Natural killer cell treated with Interleukin-12 subunit alpha and Interleukin-12 subunit beta and Interleukin-15 and Interleukin-18, amount 100 ng/mL, for 72 hours (primary cell): ENCODE results near the gene ZNF850. TPM values are rescaled to one million over a fixed set of nuclear protein-coding genes. Genes with fewer than 3 reads are reported as not detected.
"Not testable (repeated sequence)": the region's sequence is repeated elsewhere in the genome, so short reads cannot be mapped to it uniquely, and the experiment has no call there.

ENCODE experiments used
- ATAC-seq, 2 donors: fragments of 150-1000 bp; cut with Tn5 transposase in 1 of 2; sonication (Bioruptor Pico), chemical (Tn5 transposase) in 1 of 2; 2 replicates each; pipeline ENCODE4 v1.10.0; 2021
- DNase-seq: peaks from one replicate; pipeline ENCODE4 v3.0.0; 2022; ENCODE audit warnings: low spot score
- H3K27ac Mint-ChIP-seq, 2 donors: 1 replicate in 1 of 2; 2 replicates in 1 of 2; pipeline ENCODE4 v1.8.0; 2022; ENCODE audit warnings: mixed read lengths in 2 of 2, mild to moderate bottlenecking in 1 of 2, moderate library complexity in 1 of 2
- H3K27me3 Mint-ChIP-seq, 2 donors: 1 replicate in 1 of 2; 2 replicates in 1 of 2; pipeline ENCODE4 v1.8.0; 2022; ENCODE audit warnings: mixed read lengths in 2 of 2
- H3K36me3 Mint-ChIP-seq: one replicate; pipeline ENCODE4 v1.8.0; 2022; ENCODE audit warnings: mixed read lengths
- H3K4me1 Mint-ChIP-seq, 2 donors: 1 replicate in 1 of 2; 2 replicates in 1 of 2; pipeline ENCODE4 v1.8.0; 2022; ENCODE audit warnings: low read depth in 2 of 2, mixed read lengths in 2 of 2, mild to moderate bottlenecking in 1 of 2
- H3K4me3 Mint-ChIP-seq: one replicate; pipeline ENCODE4 v1.8.0; 2022; ENCODE audit warnings: mixed read lengths
- H3K9me3 Mint-ChIP-seq: 2 replicates; pipeline ENCODE4 v1.8.0; 2022; ENCODE audit warnings: mixed read lengths
- total RNA-seq, 2 donors: library from RNA; stranded (reverse); gene quantifications; one replicate each; pipeline ENCODE4 v1.2.3, GENCODE V29; 2022

The ZNF850 gene
- total RNA-seq, 2 donors from 2014 or later, result 3.9 to 4.1 TPM

- Mint-ChIP-seq H3K27ac (no peak overlapping the region), H3K36me3 (peaks cover 56% of the 10 kb centered on the region), H3K9me3 (peaks cover 33% of the 10 kb centered on the region), H3K4me3 (no peak overlapping the region), H3K27me3 (no peaks in the 10 kb centered on the region), H3K4me1 (no peaks in the 10 kb centered on the region)
- no peak for DNase-seq
- no peak for ATAC-seq
Observed at GRCh38 chr19:36748431-36749275, 24.0 kb downstream of the ZNF850 start.

GRCh38 chr19:36747750-36748149, 24.9 kb downstream of the ZNF850 start:
- Mint-ChIP-seq H3K27me3 (no peaks in the 10 kb centered on the region), H3K36me3 (peaks cover 59% of the 10 kb centered on the region), H3K27ac (no peak overlapping the region), H3K9me3 (peaks cover 32% of the 10 kb centered on the region), H3K4me1 (no peaks in the 10 kb centered on the region), H3K4me3 (no peak overlapping the region)
- DNase-seq (no peak), ATAC-seq (no peak)

- H3K4me1 Mint-ChIP-seq, result no peaks in the 10 kb centered on the region
- H3K9me3 Mint-ChIP-seq, result peaks cover 25% of the 10 kb centered on the region
- H3K27ac Mint-ChIP-seq, result no peak overlapping the region
- H3K4me3 Mint-ChIP-seq, result no peak overlapping the region
- no peak for DNase-seq
- H3K36me3 Mint-ChIP-seq, result peaks cover 52% of the 10 kb centered on the region
- ATAC-seq, result no peak
- no peaks in the 10 kb centered on the region for H3K27me3 Mint-ChIP-seq
Observed at GRCh38 chr19:36745870-36746269, 26.7 kb downstream of the ZNF850 start.

- H3K36me3 Mint-ChIP-seq, result peaks cover 88% of the 10 kb centered on the region
- H3K27me3 Mint-ChIP-seq, DNase-seq, H3K4me3 Mint-ChIP-seq, ATAC-seq, H3K4me1 Mint-ChIP-seq, H3K27ac Mint-ChIP-seq: not testable (repeated sequence)
- H3K9me3 Mint-ChIP-seq, result peaks cover 46% of the 10 kb centered on the region
Observed at GRCh38 chr19:36736166-36736565, 36.4 kb downstream of the ZNF850 start.

- Mint-ChIP-seq H3K9me3 (peaks cover 26% of the 10 kb centered on the region), H3K4me1 (no peaks in the 10 kb centered on the region), H3K27me3 (no peaks in the 10 kb centered on the region), H3K36me3 (peaks cover 64% of the 10 kb centered on the region), H3K27ac (no peak overlapping the region), H3K4me3 (no peak overlapping the region)
- ATAC-seq (no peak), DNase-seq (no peak)
Observed at GRCh38 chr19:36719687-36720556, 52.7 kb downstream of the ZNF850 start.

- no peak overlapping the region for H3K4me3 Mint-ChIP-seq
Observed at GRCh38 chr19:36709423-36709822, 63.2 kb downstream of the ZNF850 start.

GRCh38 chr19:36707134-36707533, 65.5 kb downstream of the ZNF850 start:
- Mint-ChIP-seq H3K4me3 (no peak overlapping the region), H3K27ac (no peak overlapping the region), H3K36me3 (peaks cover 68% of the 10 kb centered on the region), H3K4me1 (peaks cover 0 to 3% of the 10 kb centered on the region in 2 donors), H3K9me3 (peaks cover 20% of the 10 kb centered on the region), H3K27me3 (no peaks in the 10 kb centered on the region)
- DNase-seq (no peak), ATAC-seq (no peak)

More at GRCh38 chr19:36709423-36709822, 63.2 kb downstream of the ZNF850 start:
- DNase-seq (no peak), ATAC-seq (no peak)
- peaks cover 25% of the 10 kb centered on the region for H3K9me3 Mint-ChIP-seq
- H3K36me3 Mint-ChIP-seq, result peaks cover 83% of the 10 kb centered on the region
- H3K4me1 Mint-ChIP-seq, result peaks cover 0 to 3% of the 10 kb centered on the region in 2 donors
- no peaks in the 10 kb centered on the region for H3K27me3 Mint-ChIP-seq
- H3K27ac Mint-ChIP-seq, result no peak overlapping the region

GRCh38 chr19:36688058-36688457, 84.5 kb downstream of the ZNF850 start:
- Mint-ChIP-seq H3K4me1 (peaks cover 26 to 28% of the 10 kb centered on the region in 2 donors), H3K36me3 (peaks cover 42% of the 10 kb centered on the region), H3K4me3 (peak overlapping the region; percentile 99), H3K9me3 (peaks cover 6% of the 10 kb centered on the region), H3K27ac (peak overlapping the region; percentile 91 to 93), H3K27me3 (no peaks in the 10 kb centered on the region)
- ATAC-seq, result no peak
- DNase-seq, result no peak

- Mint-ChIP-seq H3K27ac (peak within 1 kb of the TSS; percentile 91 to 93), H3K4me3 (peak within 1 kb of the TSS; percentile 99), H3K36me3 (peaks cover 47% of the 10 kb centered on the region), H3K4me1 (peaks cover 26 to 28% of the 10 kb centered on the region in 2 donors), H3K27me3 (no peaks in the 10 kb centered on the region), H3K9me3 (peaks cover 6% of the 10 kb centered on the region)
- ATAC-seq, result peak; percentile 98
- peak; percentile 98 for DNase-seq
Observed at GRCh38 chr19:36687214-36688056, 85.2 kb downstream of the ZNF850 start, which contains the start of gene ZNF567. Gene ZNF567 (plus strand): TSS chr19:36687612. CDS start chr19:36694868, 7,256 bp downstream.

GRCh38 chr19:36686365-36687213, 86.0 kb downstream of the ZNF850 start:
- DNase-seq (no peak), ATAC-seq (peak in 1 of 2 donors; percentile 45)
- H3K9me3 Mint-ChIP-seq, result peaks cover 6% of the 10 kb centered on the region
- H3K27me3 Mint-ChIP-seq, result no peaks in the 10 kb centered on the region
- H3K4me1 Mint-ChIP-seq, result peaks cover 26 to 28% of the 10 kb centered on the region in 2 donors
- peak overlapping the region; percentile 99 for H3K4me3 Mint-ChIP-seq
- H3K27ac Mint-ChIP-seq, result peak overlapping the region; percentile 91 to 93
- peaks cover 47% of the 10 kb centered on the region for H3K36me3 Mint-ChIP-seq

- H3K4me1 Mint-ChIP-seq, result peaks cover 26 to 28% of the 10 kb centered on the region in 2 donors
- H3K27me3 Mint-ChIP-seq, result no peaks in the 10 kb centered on the region
- no peak for DNase-seq
- H3K27ac Mint-ChIP-seq, result peak overlapping the region in 1 of 2 donors; percentile 91
- ATAC-seq, result no peak
- peak overlapping the region; percentile 99 for H3K4me3 Mint-ChIP-seq
- H3K36me3 Mint-ChIP-seq, result peaks cover 50% of the 10 kb centered on the region
- peaks cover 6% of the 10 kb centered on the region for H3K9me3 Mint-ChIP-seq
Observed at GRCh38 chr19:36685835-36686234, 86.8 kb downstream of the ZNF850 start.

GRCh38 chr19:36679455-36679854, 93.2 kb downstream of the ZNF850 start:
- H3K4me1 Mint-ChIP-seq, result no peaks in the 10 kb centered on the region
- ATAC-seq (no peak), DNase-seq (no peak)
- H3K36me3 Mint-ChIP-seq, result peaks cover 46% of the 10 kb centered on the region
- no peaks in the 10 kb centered on the region for H3K27me3 Mint-ChIP-seq
- no peaks in the 10 kb centered on the region for H3K9me3 Mint-ChIP-seq
- H3K27ac Mint-ChIP-seq, result no peak overlapping the region
- H3K4me3 Mint-ChIP-seq, result no peak overlapping the region
